ENCODE measurements around the gene CIB2. TPM values are rescaled to one million over a fixed set of nuclear protein-coding genes. Genes with fewer than 3 reads are reported as not detected.

CIB2 gene
- total and polyA plus RNA-seq, 2 donors (not counting 1 experiment from before 2014, with no cell fraction given), result 0.97 to 3.2 TPM

DNA sequence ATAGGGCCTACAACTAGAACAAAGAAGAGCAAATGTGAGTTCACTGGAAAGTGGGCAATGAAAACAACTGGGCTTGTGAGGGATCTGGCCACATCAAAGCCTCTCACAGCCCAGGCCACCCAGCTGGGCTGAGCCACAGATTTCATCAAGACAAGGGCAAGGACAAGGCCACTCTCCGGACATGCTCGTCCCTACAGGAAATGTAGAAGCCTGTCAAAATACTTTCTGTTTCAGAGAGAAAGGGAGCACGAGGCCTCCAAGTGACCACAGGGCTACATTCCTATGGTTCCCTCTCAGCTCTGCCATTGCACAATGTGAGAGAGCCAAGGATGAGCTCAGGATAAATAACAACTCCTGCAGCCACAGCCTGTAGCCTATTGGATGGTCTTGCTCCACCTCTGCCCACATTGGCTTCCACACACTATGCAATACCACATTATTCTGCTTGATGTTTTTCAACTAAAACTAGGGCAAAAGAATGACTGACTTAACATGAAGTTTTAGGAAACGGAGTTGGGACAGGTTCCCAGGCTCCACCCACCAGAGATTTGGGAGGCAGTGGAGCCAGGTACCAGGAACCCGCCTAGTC, 65.9 kb downstream of the CIB2 start:
- intact Hi-C loops (cut with micrococcal nuclease), result loop anchor here (5.0 kb wide), 1 partner anchor 33 kb away; no protein-coding TSS in a partner anchor
- H3K27ac Mint-ChIP-seq, result no peak overlapping the region
- peaks cover 72% of the 10 kb centered on the region for H3K79me2 ChIP-seq (ENCODE audit: control insufficient read depth, insufficient read depth, low read length)
- H3K9me3 Mint-ChIP-seq (ENCODE audit: insufficient read depth), result no peaks in the 10 kb centered on the region
- peaks cover 8% of the 10 kb centered on the region for H4K20me1 ChIP-seq (ENCODE audit: control insufficient read depth, insufficient read depth, low read length, poor library complexity, severe bottlenecking)
- 36% methylated on average over 3 of the region's 5 CpGs for WGBS (ENCODE audit: insufficient coverage)
- H3K27ac ChIP-seq (ENCODE audit: low read length in 2 of 2), result no peak overlapping the region
- DNase-seq, result no peak
- no peak overlapping the region for H2AFZ ChIP-seq (ENCODE audit: insufficient read depth, low read depth, low read length, poor library complexity, severe bottlenecking)
- peaks cover 61 to 70% of the 10 kb centered on the region in 2 donors for H3K4me1 ChIP-seq (ENCODE audit: control insufficient read depth in 2 of 2, insufficient read depth in 2 of 2, low read length in 2 of 2)
- H3K4me3 ChIP-seq (ENCODE audit: control extremely low read depth in 1 of 5, extremely low read depth in 1 of 5, insufficient read depth in 1 of 5, low read depth in 2 of 5, low read length in 4 of 5), result no peak overlapping the region
- TF ChIP-seq, protein P1, sequence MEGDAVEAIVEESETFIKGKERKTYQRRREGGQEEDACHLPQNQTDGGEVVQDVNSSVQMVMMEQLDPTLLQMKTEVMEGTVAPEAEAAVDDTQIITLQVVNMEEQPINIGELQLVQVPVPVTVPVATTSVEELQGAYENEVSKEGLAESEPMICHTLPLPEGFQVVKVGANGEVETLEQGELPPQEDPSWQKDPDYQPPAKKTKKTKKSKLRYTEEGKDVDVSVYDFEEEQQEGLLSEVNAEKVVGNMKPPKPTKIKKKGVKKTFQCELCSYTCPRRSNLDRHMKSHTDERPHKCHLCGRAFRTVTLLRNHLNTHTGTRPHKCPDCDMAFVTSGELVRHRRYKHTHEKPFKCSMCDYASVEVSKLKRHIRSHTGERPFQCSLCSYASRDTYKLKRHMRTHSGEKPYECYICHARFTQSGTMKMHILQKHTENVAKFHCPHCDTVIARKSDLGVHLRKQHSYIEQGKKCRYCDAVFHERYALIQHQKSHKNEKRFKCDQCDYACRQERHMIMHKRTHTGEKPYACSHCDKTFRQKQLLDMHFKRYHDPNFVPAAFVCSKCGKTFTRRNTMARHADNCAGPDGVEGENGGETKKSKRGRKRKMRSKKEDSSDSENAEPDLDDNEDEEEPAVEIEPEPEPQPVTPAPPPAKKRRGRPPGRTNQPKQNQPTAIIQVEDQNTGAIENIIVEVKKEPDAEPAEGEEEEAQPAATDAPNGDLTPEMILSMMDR (IDR thresholded peaks at IDR 0.05), result no peak
- TF ChIP-seq EZH2 (IDR thresholded peaks at IDR 0.05; ENCODE audit: borderline replicate concordance, insufficient read depth, low read depth, low read length, poor library complexity, severe bottlenecking), result no peak
- no peaks in the 10 kb centered on the region for H3K36me3 ChIP-seq (replicated peaks in 1 of 2; ENCODE audit: control extremely low read depth in 1 of 2, control insufficient read depth in 1 of 2, extremely low read depth in 1 of 2, insufficient read depth in 2 of 2, low read length in 1 of 2)
- H3K27me3 Mint-ChIP-seq, result no peaks in the 10 kb centered on the region
- ChIA-PET POLR2A (no interaction called here), CTCF (interaction anchor here (0.6 to 1.0 kb wide), 2 partner anchors 30 to 415 kb away, joined by 3 to 5 read pairs; no protein-coding TSS in a partner anchor)
- peak overlapping the region; percentile 52 for H3K4me3 Mint-ChIP-seq
- H3K9ac ChIP-seq (ENCODE audit: low read length), result no peak overlapping the region
- peaks cover 0 to 8% (median 0%) of the 10 kb centered on the region in 4 experiments for H3K27me3 ChIP-seq (replicated peaks in 1 of 4; ENCODE audit: control extremely low read depth in 1 of 4, control insufficient read depth in 3 of 4, insufficient read depth in 4 of 4, low read length in 3 of 4)
- ATAC-seq (ENCODE audit: low read depth), result no peak
- peaks cover 12% of the 10 kb centered on the region for H3K4me1 Mint-ChIP-seq
- H3K4me2 ChIP-seq (replicated peaks; ENCODE audit: low read depth, low read length, poor library complexity, severe bottlenecking), result peak overlapping the region; percentile 46
- H3K9me3 ChIP-seq (ENCODE audit: control extremely low read depth in 1 of 3, control insufficient read depth in 2 of 3, insufficient read depth in 1 of 3, low read length in 2 of 3), result no peaks in the 10 kb centered on the region

DNA sequence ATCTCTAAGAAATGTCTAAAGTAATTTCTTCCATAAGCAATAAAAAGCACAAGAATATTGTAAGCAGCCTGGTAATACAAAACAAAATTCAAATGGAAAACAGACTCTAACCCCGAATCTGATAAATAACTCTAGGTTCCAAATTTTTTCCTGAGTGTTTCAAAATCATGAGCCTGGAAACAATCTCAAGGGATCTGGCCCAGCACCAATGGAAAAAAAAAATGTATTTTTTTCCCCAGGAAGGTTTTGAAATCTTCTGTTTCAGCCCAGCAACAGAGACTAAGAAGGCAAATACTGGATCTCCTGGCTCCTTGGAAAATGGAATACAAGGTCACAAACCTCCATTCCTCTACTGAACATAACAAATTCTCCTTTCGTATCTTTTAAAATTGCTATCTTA, 66.7 kb downstream of the CIB2 start:
- Mint-ChIP-seq H3K27ac (no peak overlapping the region), H3K27me3 (no peaks in the 10 kb centered on the region), H3K4me1 (peaks cover 19% of the 10 kb centered on the region), H3K9me3 (ENCODE audit: insufficient read depth) (no peaks in the 10 kb centered on the region), H3K4me3 (no peak overlapping the region)
- peaks cover 0 to 8% (median 0%) of the 10 kb centered on the region in 4 experiments for H3K27me3 ChIP-seq (replicated peaks in 1 of 4; ENCODE audit: control extremely low read depth in 1 of 4, control insufficient read depth in 3 of 4, insufficient read depth in 4 of 4, low read length in 3 of 4)
- intact Hi-C loops (cut with micrococcal nuclease), result loop anchor here (5.0 kb wide), 1 partner anchor 47 kb away; no protein-coding TSS in a partner anchor
- DNase-seq, result no peak
- no peak for TF ChIP-seq EZH2 (IDR thresholded peaks at IDR 0.05; ENCODE audit: borderline replicate concordance, insufficient read depth, low read depth, low read length, poor library complexity, severe bottlenecking)
- TF ChIP-seq, protein P1 (IDR thresholded peaks at IDR 0.05), result no peak
- no peak for ATAC-seq (ENCODE audit: low read depth)
- H3K27ac ChIP-seq (ENCODE audit: low read length in 2 of 2), result no peak overlapping the region
- H3K9me3 ChIP-seq (ENCODE audit: control extremely low read depth in 1 of 3, control insufficient read depth in 2 of 3, insufficient read depth in 1 of 3, low read length in 2 of 3), result no peaks in the 10 kb centered on the region
- ChIA-PET CTCF (no interaction called here), POLR2A (no interaction called here)
- no peak overlapping the region for H3K4me2 ChIP-seq (replicated peaks; ENCODE audit: low read depth, low read length, poor library complexity, severe bottlenecking)
- no peak overlapping the region for H2AFZ ChIP-seq (ENCODE audit: insufficient read depth, low read depth, low read length, poor library complexity, severe bottlenecking)
- no peak overlapping the region for H3K4me3 ChIP-seq (ENCODE audit: control extremely low read depth in 1 of 5, extremely low read depth in 1 of 5, insufficient read depth in 1 of 5, low read depth in 2 of 5, low read length in 4 of 5)
- no peak overlapping the region for H3K9ac ChIP-seq (ENCODE audit: low read length)
- peaks cover 58 to 63% of the 10 kb centered on the region in 2 donors for H3K4me1 ChIP-seq (ENCODE audit: control insufficient read depth in 2 of 2, insufficient read depth in 2 of 2, low read length in 2 of 2)
- no peaks in the 10 kb centered on the region for H3K36me3 ChIP-seq (replicated peaks in 1 of 2; ENCODE audit: control extremely low read depth in 1 of 2, control insufficient read depth in 1 of 2, extremely low read depth in 1 of 2, insufficient read depth in 2 of 2, low read length in 1 of 2)
- 100% methylated on average over 1 of the region's 2 CpGs for WGBS (ENCODE audit: insufficient coverage)
- H4K20me1 ChIP-seq (ENCODE audit: control insufficient read depth, insufficient read depth, low read length, poor library complexity, severe bottlenecking), result peaks cover 8% of the 10 kb centered on the region
- H3K79me2 ChIP-seq (ENCODE audit: control insufficient read depth, insufficient read depth, low read length), result peaks cover 72% of the 10 kb centered on the region
